ENCODE results near the gene UNK.
"Not testable (repeated sequence)": the region's sequence is repeated elsewhere in the genome, so short reads cannot be mapped to it uniquely, and the experiment has no call there.

- TF ChIP-seq CTCF (IDR thresholded peaks at IDR 0.05; ENCODE audit: insufficient read depth, low read depth, low read length); EZH2 (IDR thresholded peaks at IDR 0.05; ENCODE audit: insufficient read depth, low read length): not testable (repeated sequence)
Observed at GRCh38 chr17:75778066-75778860, 6.3 kb upstream of the UNK start.

Measured in astrocyte (in vitro differentiated cells and primary cell).